GM18520 (cell line): Measurements from ENCODE around the gene B4GALNT2.
"Not testable (repeated sequence)": the region's sequence is repeated elsewhere in the genome, so short reads cannot be mapped to it uniquely, and the experiment has no call there.

Experiments used
- ATAC-seq: cut with Tn5 transposase; IDR thresholded peaks from one replicate; pipeline ENCODE4 v1.9.1; 2021; ENCODE audit not compliant: unreplicated experiment

B4GALNT2 gene

DNA sequence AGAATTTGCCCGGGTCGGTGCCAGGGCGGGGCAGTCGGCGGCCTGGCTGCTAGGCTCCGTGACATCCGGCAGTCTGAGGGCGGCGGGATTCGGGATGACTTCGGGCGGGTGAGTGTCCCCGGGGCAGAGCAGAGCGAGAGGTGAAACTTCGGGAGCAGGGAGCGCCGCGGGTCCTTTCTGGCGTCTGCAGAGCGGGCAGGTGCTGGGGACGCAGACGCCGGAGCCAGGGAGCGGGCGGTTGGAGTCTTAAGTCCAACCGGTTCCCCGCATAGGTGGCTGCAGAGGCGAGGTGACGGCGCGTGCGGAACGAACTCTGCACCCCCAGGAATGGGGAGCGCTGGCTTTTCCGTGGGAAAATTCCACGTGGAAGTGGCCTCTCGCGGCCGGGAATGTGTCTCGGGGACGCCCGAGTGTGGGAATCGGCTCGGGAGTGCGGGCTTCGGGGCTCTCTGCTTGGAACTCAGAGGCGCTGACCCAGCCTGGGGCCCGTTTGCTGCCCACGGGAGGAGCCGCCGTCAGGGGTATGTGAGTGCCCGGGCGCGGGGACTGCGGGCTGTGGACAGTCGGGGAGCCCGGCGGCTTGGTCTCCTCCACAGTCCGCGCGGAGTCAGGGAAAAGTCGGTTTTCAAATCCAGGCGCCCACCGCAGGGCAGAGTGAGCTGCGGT lies at the start of gene B4GALNT2:
B4GALNT2 (plus strand) TSS at position 71 of the 666 bp plus-strand sequence; CDS start at position 95, 24 bp downstream.
- no peak for ATAC-seq

- not testable (repeated sequence) for ATAC-seq
Measured at GRCh38 chr17:49085046-49085445, 47.5 kb upstream of the B4GALNT2 start.

DNA sequence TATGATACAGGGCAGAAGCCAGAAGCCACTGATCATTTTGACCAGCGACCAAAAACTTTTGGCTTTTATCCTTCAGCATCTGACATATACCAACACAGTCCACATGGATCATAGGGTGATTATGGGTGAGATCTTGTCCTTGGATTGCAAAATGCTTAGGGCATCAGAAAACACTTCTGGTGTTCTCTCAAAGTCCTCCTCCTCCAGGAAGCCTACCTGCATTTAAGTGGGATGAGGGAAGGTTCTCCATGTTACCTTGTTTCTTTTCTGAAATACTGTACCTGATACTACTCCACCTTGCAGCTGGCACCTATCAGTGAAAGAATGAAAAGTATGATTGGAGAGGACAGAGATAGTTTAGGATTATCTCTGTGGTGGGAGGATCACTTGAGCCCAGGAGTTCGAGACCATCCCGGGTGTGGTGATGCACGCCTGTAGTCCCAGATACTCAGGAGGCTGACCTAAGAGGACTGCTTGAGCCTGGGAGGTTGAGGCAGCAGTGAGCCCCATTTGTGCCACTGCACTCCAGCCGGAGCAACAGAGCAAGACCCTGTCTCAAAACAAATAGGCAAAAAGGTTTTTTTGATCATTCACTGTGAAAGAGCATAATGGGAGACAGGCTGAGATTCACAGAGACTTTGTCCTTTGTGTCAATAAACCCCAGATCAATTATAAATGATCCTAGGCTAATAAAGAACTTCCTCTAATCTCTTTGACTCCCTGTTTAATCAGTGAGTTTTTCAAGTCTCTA lies 46.8 kb upstream of the B4GALNT2 start:
- ATAC-seq = no peak

DNA sequence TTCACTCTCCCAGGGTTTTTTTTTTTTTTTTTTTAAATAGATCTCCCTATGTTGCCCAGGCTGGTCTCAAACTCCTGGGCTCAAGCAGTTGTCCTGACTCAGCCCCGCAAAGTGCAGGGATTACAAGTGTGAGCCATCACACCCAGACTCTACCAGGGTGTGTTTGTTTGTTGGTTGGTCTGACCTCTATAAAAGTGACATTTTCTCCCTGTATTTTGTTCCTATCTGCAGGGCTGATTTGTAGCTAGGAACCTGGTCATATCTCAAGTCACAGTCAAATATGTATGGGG lies 46.3 kb upstream of the B4GALNT2 start:
- no peak for ATAC-seq

- no peak for ATAC-seq
Measured at GRCh38 chr17:49086649-49087048, 45.9 kb upstream of the B4GALNT2 start.

- ATAC-seq = no peak
Measured at GRCh38 chr17:49089094-49089493, 43.5 kb upstream of the B4GALNT2 start.

DNA sequence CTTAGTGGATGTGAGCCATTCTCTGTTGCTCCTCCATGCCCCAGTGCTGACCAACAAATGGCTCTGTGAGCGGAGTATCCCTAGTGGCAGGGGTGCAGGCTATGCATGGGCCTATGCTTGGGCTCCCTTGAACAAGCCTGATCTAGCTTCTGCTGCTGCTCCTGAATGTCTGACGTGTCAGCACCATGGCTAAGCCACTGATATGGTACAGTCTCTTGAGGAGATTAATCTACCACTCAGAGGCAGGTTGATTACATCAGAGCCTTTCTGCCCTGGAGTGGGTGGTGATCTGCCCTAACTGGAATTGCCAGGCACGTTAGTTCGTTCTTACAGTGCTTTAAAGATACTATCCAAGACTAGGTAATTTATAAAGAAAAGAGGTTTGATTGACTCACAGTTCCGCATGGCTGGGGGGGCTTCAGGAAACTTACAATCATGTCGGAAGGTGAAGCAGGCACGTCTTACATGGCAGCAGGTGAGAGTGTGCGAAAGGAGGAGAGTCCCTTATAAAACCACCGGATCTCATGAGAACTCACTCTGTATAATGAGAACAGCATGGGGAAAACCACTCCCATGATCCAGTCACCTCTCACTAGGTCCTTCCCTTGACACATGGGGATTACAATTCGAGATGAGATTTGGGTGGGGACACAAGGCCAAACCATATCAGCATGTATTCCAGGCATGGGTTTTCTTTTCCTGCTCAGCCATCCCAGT lies 41.5 kb upstream of the B4GALNT2 start:
- ATAC-seq = no peak

GRCh38 chr17:49093131-49093530 lies 39.4 kb upstream of the B4GALNT2 start:
- no peak for ATAC-seq

DNA sequence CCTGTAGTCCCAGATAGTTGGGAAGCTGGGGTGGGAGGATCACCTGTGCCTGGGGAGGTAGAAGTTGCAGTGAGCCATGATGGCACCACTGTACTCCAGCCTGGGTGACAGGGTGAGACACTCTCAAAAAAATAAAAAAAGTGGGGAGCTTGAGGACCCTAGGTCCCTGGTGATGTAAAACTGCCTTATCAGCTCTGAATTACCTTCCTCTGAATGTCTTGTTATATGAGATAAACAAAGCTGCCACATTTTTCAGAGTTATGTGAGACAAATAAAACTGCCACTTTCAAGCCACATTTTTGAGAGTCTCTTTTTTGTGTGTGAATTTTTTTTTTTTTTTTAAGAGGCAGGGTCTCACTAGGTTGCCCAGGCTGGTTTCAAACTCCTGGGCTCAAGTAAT lies 32.0 kb upstream of the B4GALNT2 start:
- no peak for ATAC-seq

DNA sequence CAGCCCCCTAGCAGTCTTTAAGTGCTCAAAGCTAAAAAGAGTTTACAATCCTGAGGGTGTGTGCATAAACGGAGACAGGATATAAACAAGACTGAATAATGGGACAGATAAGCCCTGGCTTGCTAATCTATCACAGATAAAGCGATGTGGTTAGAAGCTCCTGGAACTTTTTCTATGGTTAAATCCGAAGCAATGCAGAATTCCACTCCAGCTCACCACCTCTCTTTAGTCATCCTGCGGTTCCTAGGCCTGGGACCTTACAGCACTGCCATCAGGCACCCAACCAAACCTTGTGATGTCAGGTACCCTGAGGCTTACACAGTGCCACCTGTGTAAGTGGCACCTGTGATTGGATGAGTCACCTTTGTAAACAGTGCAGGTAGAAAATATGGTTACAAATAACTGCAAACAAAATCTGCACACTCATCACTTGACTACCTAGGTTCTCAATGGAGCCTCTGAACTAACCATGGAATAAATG lies 31.5 kb upstream of the B4GALNT2 start:
- no peak for ATAC-seq

- ATAC-seq = not testable (repeated sequence)
Measured at GRCh38 chr17:49103360-49103759, 29.2 kb upstream of the B4GALNT2 start.

- no peak for ATAC-seq
Measured at GRCh38 chr17:49104511-49105074, 28.0 kb upstream of the B4GALNT2 start.

DNA sequence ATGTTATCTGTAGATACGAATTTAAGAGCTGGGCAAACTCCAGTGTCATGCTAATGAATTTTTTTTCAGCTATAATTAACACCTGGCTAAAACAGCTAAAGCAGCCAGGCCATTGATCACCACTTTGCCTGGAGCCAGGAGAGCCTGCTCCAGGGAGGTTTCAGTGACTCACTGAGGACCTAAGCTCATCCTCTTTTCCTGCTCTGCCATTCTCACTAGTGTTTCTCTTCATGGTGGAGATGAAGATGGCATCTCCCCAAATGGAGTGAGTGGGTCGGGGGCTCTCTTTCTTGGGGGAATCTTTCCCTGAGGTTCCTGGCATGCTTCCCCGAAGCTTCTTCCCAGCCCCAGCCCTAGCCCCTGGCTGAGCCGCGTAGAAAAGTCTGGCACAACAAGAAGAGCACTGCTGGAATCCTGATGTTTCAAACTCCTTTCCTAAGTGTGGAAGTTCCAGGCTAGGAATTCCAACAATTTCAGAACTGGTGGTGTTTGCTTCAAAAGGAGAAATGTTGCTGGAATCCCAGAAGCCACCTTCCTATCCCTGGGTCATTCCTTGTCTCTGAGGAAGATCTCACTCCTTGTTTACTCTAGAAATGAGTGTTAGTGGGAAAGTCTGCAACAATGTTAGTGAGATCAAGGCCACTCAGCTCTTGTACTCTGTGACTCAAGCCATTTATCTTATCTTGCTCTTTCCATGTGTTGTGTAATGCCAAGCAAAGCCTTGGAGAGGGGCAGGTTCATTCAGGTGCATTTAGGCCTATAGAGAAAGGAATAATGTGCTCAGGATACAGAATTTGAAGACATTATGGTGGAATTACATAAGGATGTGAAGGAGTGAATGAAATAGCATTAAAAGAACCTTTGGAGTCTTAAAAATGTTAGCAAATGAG lies 26.0 kb upstream of the B4GALNT2 start:
- ATAC-seq = no peak

DNA sequence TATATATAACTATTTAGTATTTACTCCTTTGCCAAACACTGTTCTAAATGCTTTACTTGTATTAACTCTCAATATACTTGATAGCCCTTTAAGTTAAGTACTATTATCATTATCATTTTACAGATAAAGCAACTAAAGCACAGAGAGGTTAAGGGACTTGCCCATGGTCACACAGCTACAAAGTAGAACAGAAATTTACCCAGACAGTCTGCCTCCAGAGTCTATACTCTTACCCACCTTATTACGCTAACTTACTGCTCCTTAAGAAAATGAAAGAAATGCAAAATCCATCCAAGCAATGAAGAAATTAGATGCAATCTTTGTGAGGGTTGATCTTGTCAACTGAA lies 25.4 kb upstream of the B4GALNT2 start:
- no peak for ATAC-seq

GRCh38 chr17:49108318-49108717 lies 24.3 kb upstream of the B4GALNT2 start:
- ATAC-seq = no peak

GRCh38 chr17:49110509-49110908 lies 22.1 kb upstream of the B4GALNT2 start:
- ATAC-seq = no peak

GRCh38 chr17:49111934-49112333 lies 20.6 kb upstream of the B4GALNT2 start:
- no peak for ATAC-seq

GRCh38 chr17:49112936-49113335 lies 19.6 kb upstream of the B4GALNT2 start:
- no peak for ATAC-seq

GRCh38 chr17:49114703-49115102 lies 17.9 kb upstream of the B4GALNT2 start:
- no peak for ATAC-seq

- no peak for ATAC-seq
Measured at GRCh38 chr17:49117587-49118230, 14.9 kb upstream of the B4GALNT2 start.
